H1 (cell line): Measurements from ENCODE around the gene BCL11A.

ENCODE experiments used
- CHD2 ChIP-seq: IDR thresholded peaks from 2 replicates; pipeline ENCODE4 v1.6.1; 2012; ENCODE audit warnings: low read length, improper control_type of control experiment
- CTCF ChIP-seq, 3 experiments: IDR thresholded peaks; 1 replicate in 2 of 3; 2 replicates in 1 of 3; pipeline versions ENCODE4 v1.5.1 to v1.6.1; 2011; ENCODE audit warnings: low read length in 3 of 3, mild to moderate bottlenecking in 3 of 3, inconsistent platforms in 2 of 3, low read depth in 1 of 3, moderate library complexity in 1 of 3; ENCODE audit not compliant: insufficient read depth in 1 of 3; ENCODE audit errors: control extremely low read depth in 1 of 3
- EZH2 ChIP-seq: fragments of 200-600 bp; sonication (generic); IDR thresholded peaks from 2 replicates; pipeline ENCODE4 v1.7.1; 2012; ENCODE audit warnings: low read depth, mild to moderate bottlenecking, moderate library complexity, low read length, inconsistent platforms; ENCODE audit not compliant: severe bottlenecking
- GTF2F1 ChIP-seq: IDR thresholded peaks from 2 replicates; pipeline ENCODE4 v1.6.1; 2012; ENCODE audit warnings: low read depth, low read length, improper control_type of control experiment, borderline replicate concordance
- MAFK ChIP-seq: IDR thresholded peaks from 2 replicates; pipeline ENCODE4 v1.6.1; 2012; ENCODE audit warnings: low read depth, mild to moderate bottlenecking, improper control_type of control experiment, low read length
- MAX ChIP-seq: IDR thresholded peaks from 2 replicates; pipeline ENCODE4 v1.6.1; 2012; ENCODE audit warnings: inconsistent platforms
- POLR2AphosphoS5 ChIP-seq: IDR thresholded peaks from 2 replicates; pipeline ENCODE4 v1.6.1; 2011; ENCODE audit warnings: low read depth, low read length
- POU5F1 ChIP-seq: IDR thresholded peaks from 2 replicates; pipeline ENCODE4 v1.6.1; 2011; ENCODE audit warnings: low read depth, mild to moderate bottlenecking, low read length, moderate library complexity
- ZNF274 ChIP-seq: IDR thresholded peaks from 2 replicates; pipeline ENCODE4 v1.7.0; 2012; ENCODE audit warnings: low read length, borderline replicate concordance; ENCODE audit errors: extremely low read depth

- TF ChIP-seq EZH2 (no peak), MAFK (no peak), POU5F1 (no peak), POLR2AphosphoS5 (no peak), GTF2F1 (no peak), ZNF274 (no peak), CTCF (IDR thresholded peaks at IDR 0.05; ENCODE audit: control extremely low read depth in 1 of 3, insufficient read depth in 1 of 3, low read depth in 1 of 3, low read length in 3 of 3) (no peak), CHD2 (no peak), MAX (no peak)
Measured at GRCh38 chr2:60413814-60414168, 139.7 kb downstream of the BCL11A start.
